NCI-H526 treated with DMSO at 0.1 percent for 48 hours (cell line): Measurements from ENCODE around the gene UTP18.
"Not testable (repeated sequence)": the region's sequence is repeated elsewhere in the genome, so short reads cannot be mapped to it uniquely, and the experiment has no call there.

Experiments
- DNase-seq: peaks from one replicate; lab custom pipeline; 2025; lab: John Stamatoyannopoulos, UW

The UTP18 gene

GRCh38 chr17:51260237-51261023 lies at the start of gene UTP18:
Gene UTP18, plus strand, starts transcription at chr17:51260546. Its CDS starts 39 bp downstream, at chr17:51260585.
- peak; percentile 96 for DNase-seq

- no peak for DNase-seq
Measured at GRCh38 chr17:51214920-51215319, 45.4 kb upstream of the UTP18 start.

GRCh38 chr17:51217946-51218345 lies 42.4 kb upstream of the UTP18 start:
- DNase-seq = no peak

GRCh38 chr17:51221322-51221721 lies 39.0 kb upstream of the UTP18 start:
- no peak for DNase-seq

- DNase-seq = no peak
Measured at GRCh38 chr17:51224402-51225262, 35.7 kb upstream of the UTP18 start.

- not testable (repeated sequence) for DNase-seq
Measured at GRCh38 chr17:51225523-51225922, 34.8 kb upstream of the UTP18 start.

GRCh38 chr17:51228161-51228560 lies 32.2 kb upstream of the UTP18 start:
- DNase-seq = no peak

- no peak for DNase-seq
Measured at GRCh38 chr17:51229889-51230288, 30.5 kb upstream of the UTP18 start.

- no peak for DNase-seq
Measured at GRCh38 chr17:51230306-51230705, 30.0 kb upstream of the UTP18 start.

GRCh38 chr17:51231999-51232398 lies 28.3 kb upstream of the UTP18 start:
- DNase-seq = no peak

- no peak for DNase-seq
Measured at GRCh38 chr17:51234162-51234561, 26.2 kb upstream of the UTP18 start.

GRCh38 chr17:51238255-51238887 lies 22.0 kb upstream of the UTP18 start:
- DNase-seq = no peak

- DNase-seq = no peak
Measured at GRCh38 chr17:51240275-51240674, 20.1 kb upstream of the UTP18 start.

GRCh38 chr17:51244041-51244440 lies 16.3 kb upstream of the UTP18 start:
- DNase-seq = no peak

GRCh38 chr17:51245535-51245934 lies 14.8 kb upstream of the UTP18 start:
- DNase-seq = no peak

- DNase-seq = no peak
Measured at GRCh38 chr17:51250314-51250840, 10.0 kb upstream of the UTP18 start.

GRCh38 chr17:51251010-51251409 lies 9.3 kb upstream of the UTP18 start:
- DNase-seq = no peak

GRCh38 chr17:51255673-51256072 lies 4.7 kb upstream of the UTP18 start:
- no peak for DNase-seq

- no peak for DNase-seq
Measured at GRCh38 chr17:51256101-51256500, 4.2 kb upstream of the UTP18 start.

- DNase-seq = no peak
Measured at GRCh38 chr17:51257150-51258081, 2.9 kb upstream of the UTP18 start.
